Tibial nerve (tissue), 3 donors: ENCODE results near the gene ERN1.

Source experiments
- POLR2A ChIP-seq, 2 donors: fragments of 450-650 bp; IDR thresholded peaks; one replicate each; pipeline ENCODE4 v1.6.1; 2017; ENCODE audit warnings: antibody characterized with exemption in 2 of 2, mild to moderate bottlenecking in 2 of 2, moderate library complexity in 2 of 2
- TF ChIP-seq, protein P1 (sequence below), 5 experiments: fragments of 200-600 bp in 3 of 5; fragments of 450-650 bp in 2 of 5; sonication (generic) in 3 of 5; IDR thresholded peaks; one replicate each; pipeline ENCODE4 v1.5.1; 2016 to 2019; ENCODE audit warnings: antibody characterized with exemption in 5 of 5, mild to moderate bottlenecking in 3 of 5, moderate library complexity in 2 of 5

DNA sequence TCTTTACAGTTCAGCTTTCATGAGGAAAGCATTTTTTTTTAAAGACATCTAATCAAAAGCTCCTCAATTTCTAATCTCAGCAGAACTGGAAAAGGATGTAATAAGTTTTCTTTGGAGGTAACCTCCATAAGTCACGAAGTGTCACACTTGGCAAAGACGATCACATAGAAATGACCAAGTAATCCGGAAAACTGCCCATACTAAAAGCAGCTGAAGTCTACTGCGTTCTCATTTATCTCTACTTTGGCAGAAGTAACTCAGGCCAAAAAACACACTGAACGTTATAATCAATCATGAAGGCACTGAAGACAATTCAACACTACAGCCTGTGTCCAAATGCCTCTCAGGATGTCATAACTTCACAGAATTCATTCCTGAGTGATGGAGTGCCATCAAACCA, 39.8 kb downstream of the ERN1 start:
- TF ChIP-seq, protein P1, sequence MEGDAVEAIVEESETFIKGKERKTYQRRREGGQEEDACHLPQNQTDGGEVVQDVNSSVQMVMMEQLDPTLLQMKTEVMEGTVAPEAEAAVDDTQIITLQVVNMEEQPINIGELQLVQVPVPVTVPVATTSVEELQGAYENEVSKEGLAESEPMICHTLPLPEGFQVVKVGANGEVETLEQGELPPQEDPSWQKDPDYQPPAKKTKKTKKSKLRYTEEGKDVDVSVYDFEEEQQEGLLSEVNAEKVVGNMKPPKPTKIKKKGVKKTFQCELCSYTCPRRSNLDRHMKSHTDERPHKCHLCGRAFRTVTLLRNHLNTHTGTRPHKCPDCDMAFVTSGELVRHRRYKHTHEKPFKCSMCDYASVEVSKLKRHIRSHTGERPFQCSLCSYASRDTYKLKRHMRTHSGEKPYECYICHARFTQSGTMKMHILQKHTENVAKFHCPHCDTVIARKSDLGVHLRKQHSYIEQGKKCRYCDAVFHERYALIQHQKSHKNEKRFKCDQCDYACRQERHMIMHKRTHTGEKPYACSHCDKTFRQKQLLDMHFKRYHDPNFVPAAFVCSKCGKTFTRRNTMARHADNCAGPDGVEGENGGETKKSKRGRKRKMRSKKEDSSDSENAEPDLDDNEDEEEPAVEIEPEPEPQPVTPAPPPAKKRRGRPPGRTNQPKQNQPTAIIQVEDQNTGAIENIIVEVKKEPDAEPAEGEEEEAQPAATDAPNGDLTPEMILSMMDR (IDR thresholded peaks at IDR 0.05): no peak
- no peak for TF ChIP-seq POLR2A (IDR thresholded peaks at IDR 0.05)
